Measurements from ENCODE around the gene TNP1.

GRCh38 chr2:216837740-216838139, 22.1 kb downstream of the TNP1 start:
- no peak for TF ChIP-seq CTCF (IDR thresholded peaks at IDR 0.05; ENCODE audit: poor library complexity, severe bottlenecking)
- TF ChIP-seq POLR2AphosphoS5 (IDR thresholded peaks at IDR 0.05): no peak
- no peak for TF ChIP-seq TAF1 (IDR thresholded peaks at IDR 0.05; ENCODE audit: low read depth)
- no peak for TF ChIP-seq EP300 (conservative IDR thresholded peaks at IDR 0.05; ENCODE audit: poor library complexity, severe bottlenecking)
- no peak for TF ChIP-seq EZH2 (IDR thresholded peaks at IDR 0.05; ENCODE audit: borderline replicate concordance, insufficient read depth, low read length, poor library complexity, severe bottlenecking)

Data from neural cell (in vitro differentiated cells).